ENCODE results near the gene FLNC. TPM values are rescaled to one million over a fixed set of nuclear protein-coding genes. Genes with fewer than 3 reads are reported as not detected.

FLNC gene
- total and polyA plus RNA-seq, 5 donors from 2014 or later: not detected

DNA sequence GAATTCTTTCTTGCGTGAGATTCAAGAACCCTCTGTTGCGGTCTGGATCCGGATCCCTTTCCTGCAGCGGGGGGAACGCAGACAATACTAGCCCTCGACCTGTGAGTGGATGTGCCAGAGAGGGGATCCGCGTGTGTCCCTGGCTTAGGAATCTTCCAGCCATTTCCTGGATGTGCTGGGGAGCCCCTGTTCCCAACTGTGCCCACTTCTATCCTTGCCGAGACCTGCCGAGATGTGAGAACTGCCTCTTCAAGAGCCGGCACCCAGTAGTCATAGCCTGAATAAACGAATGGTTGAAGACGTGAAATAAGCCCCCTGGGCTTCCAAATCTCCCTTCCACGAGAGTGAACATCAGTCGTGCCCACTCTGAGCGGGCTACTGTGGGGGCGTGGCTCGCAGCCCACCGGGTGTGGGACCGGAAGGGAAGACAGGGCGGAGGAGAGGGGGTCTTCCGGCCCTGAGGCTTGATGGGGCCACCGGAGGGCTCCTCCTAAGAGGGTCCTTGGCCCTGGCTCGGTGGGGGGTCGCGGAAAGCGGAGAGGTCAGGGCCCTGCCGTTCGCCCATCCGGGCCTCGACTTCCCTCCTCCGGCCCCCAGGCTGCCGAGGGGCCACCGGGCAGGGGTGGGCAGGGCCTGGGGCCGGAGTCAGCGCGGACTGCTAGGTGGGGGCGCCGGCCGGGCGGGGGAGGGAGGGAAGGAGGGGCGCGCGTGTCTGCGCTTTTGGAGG, 39.7 kb upstream of the FLNC start:
- no peak for DNase-seq
- H3K27me3 ChIP-seq (ENCODE audit: control insufficient read depth, insufficient read depth, low read length): no peaks in the 10 kb centered on the region
- no peaks in the 10 kb centered on the region for H3K9me3 ChIP-seq (ENCODE audit: control insufficient read depth in 2 of 2, low read length in 2 of 2)
- H3K9me3 Mint-ChIP-seq: no peaks in the 10 kb centered on the region
- H3K36me3 Mint-ChIP-seq: peaks cover 3% of the 10 kb centered on the region
- ATAC-seq (ENCODE audit: low read depth in 2 of 2): no peak
- peak overlapping the region; percentile 81 to 98 (median 90) for H3K4me3 Mint-ChIP-seq
- peaks cover 0 to 27% (median 14%) of the 10 kb centered on the region in 4 donors for H3K4me1 Mint-ChIP-seq
- H3K4me1 ChIP-seq (ENCODE audit: control insufficient read depth, insufficient read depth, low read length, poor library complexity, severe bottlenecking): peaks cover 17% of the 10 kb centered on the region
- H3K4me3 ChIP-seq (ENCODE audit: low read depth, low read length): no peak overlapping the region
- peak overlapping the region; percentile 49 for H3K27ac ChIP-seq (ENCODE audit: insufficient read depth, low read length, poor library complexity, severe bottlenecking)
- H3K27ac Mint-ChIP-seq: peak overlapping the region in 2 of 3 donors; percentile 88 to 89
- H3K36me3 ChIP-seq (ENCODE audit: control insufficient read depth, insufficient read depth, low read length): no peaks in the 10 kb centered on the region
- peaks cover 4% of the 10 kb centered on the region for H3K27me3 Mint-ChIP-seq

DNA sequence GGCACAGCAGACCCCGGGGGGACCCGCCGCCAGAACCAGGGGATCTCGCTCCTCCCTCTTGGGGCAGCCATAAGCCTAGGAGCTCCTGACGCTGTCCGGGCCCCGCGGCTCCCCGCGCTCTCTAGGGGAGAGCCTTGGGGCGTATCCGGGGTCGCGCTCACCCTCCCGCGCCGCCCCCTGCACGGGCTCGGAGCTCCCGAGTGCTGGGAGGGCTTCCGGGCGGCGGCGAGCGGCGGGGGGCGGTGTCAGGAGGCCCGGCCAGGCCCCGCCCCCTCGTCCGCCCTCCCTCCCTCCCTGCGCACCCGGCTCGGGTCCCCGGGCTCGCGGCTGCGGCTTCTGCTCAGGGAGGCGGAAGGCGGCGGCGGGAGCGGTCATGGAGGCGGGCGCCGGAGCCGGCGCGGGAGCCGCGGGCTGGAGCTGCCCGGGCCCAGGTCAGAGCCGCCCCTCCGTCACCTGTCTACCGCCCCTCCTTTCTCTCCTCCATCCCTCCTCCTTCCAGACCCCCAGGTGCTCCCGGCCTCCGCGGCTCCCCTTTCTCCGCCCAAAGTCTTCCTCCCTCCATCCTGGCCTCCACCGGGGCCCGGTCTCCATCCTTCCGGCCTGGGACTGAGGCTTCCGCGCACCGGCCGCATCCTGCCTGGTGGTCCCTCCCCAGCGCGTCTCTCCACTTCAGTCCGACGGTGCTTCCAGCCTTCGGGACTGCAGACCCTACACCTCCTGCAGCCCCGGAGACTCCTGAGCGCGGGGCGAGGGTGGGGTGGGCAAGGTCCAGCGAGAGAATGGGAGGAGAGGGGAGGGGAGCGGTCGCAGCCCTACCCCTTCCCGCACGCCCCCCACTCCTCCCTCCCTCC, 38.9 kb upstream of the FLNC start, which contains the start of gene CCDC136:
TSS of gene CCDC136 (plus strand) at position 848 of the 851 bp plus-strand sequence. CDS start 444 bp downstream, outside the sequence.
- Histone ChIP-seq H3K27me3 (ENCODE audit: control insufficient read depth, insufficient read depth, low read length) (no peaks in the 10 kb centered on the region), H3K4me1 (ENCODE audit: control insufficient read depth, insufficient read depth, low read length, poor library complexity, severe bottlenecking) (peaks cover 17% of the 10 kb centered on the region), H3K36me3 (ENCODE audit: control insufficient read depth, insufficient read depth, low read length) (no peaks in the 10 kb centered on the region), H3K27ac (ENCODE audit: insufficient read depth, low read length, poor library complexity, severe bottlenecking) (peak within 1 kb of the TSS; percentile 49), H3K4me3 (ENCODE audit: low read depth, low read length) (peak within 1 kb of the TSS; percentile 41), H3K9me3 (ENCODE audit: control insufficient read depth in 2 of 2, low read length in 2 of 2) (no peaks in the 10 kb centered on the region)
- peaks cover 4% of the 10 kb centered on the region for H3K27me3 Mint-ChIP-seq
- peak within 1 kb of the TSS in 2 of 3 donors; percentile 51 to 69 for H3K27ac Mint-ChIP-seq
- peaks cover 0 to 27% (median 14%) of the 10 kb centered on the region in 4 donors for H3K4me1 Mint-ChIP-seq
- H3K9me3 Mint-ChIP-seq: no peaks in the 10 kb centered on the region
- DNase-seq (peak; percentile 78 to 82 (median 80)), ATAC-seq (ENCODE audit: low read depth in 2 of 2) (peak; percentile 88)
- H3K36me3 Mint-ChIP-seq: peaks cover 7% of the 10 kb centered on the region
- peak within 1 kb of the TSS; percentile 81 to 94 (median 84) for H3K4me3 Mint-ChIP-seq

DNA sequence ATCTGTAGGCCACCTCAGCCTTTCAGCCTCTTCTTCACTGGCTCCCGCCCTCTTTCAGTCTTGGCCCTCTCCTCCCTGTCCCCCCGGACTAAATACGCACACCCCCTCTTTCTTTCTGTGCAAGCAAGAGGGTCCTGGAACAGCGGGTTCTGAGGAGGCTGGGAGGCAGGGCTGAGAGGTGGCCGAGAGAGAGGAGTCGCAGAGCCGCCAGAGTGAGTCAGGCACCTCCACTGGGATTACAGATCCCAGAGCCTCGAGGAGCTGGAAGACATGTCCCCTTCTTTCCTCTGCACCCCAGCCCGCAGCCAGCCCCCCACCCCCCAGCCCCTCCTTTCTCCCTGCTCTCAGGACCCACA, 38.3 kb upstream of the FLNC start:
- H3K27ac Mint-ChIP-seq: no peak overlapping the region
- no peak overlapping the region for H3K4me3 ChIP-seq (ENCODE audit: low read depth, low read length)
- H3K27me3 Mint-ChIP-seq: peaks cover 4% of the 10 kb centered on the region
- no peaks in the 10 kb centered on the region for H3K9me3 ChIP-seq (ENCODE audit: control insufficient read depth in 2 of 2, low read length in 2 of 2)
- H3K4me3 Mint-ChIP-seq: peak overlapping the region; percentile 81 to 94 (median 84)
- H3K4me1 Mint-ChIP-seq: peaks cover under 1 to 27% (median 14%) of the 10 kb centered on the region in 4 donors
- H3K36me3 ChIP-seq (ENCODE audit: control insufficient read depth, insufficient read depth, low read length): no peaks in the 10 kb centered on the region
- no peak overlapping the region for H3K27ac ChIP-seq (ENCODE audit: insufficient read depth, low read length, poor library complexity, severe bottlenecking)
- peaks cover 17% of the 10 kb centered on the region for H3K4me1 ChIP-seq (ENCODE audit: control insufficient read depth, insufficient read depth, low read length, poor library complexity, severe bottlenecking)
- no peaks in the 10 kb centered on the region for H3K9me3 Mint-ChIP-seq
- peaks cover 8% of the 10 kb centered on the region for H3K36me3 Mint-ChIP-seq
- no peak for DNase-seq
- no peak for ATAC-seq (ENCODE audit: low read depth in 2 of 2)
- no peaks in the 10 kb centered on the region for H3K27me3 ChIP-seq (ENCODE audit: control insufficient read depth, insufficient read depth, low read length)

DNA sequence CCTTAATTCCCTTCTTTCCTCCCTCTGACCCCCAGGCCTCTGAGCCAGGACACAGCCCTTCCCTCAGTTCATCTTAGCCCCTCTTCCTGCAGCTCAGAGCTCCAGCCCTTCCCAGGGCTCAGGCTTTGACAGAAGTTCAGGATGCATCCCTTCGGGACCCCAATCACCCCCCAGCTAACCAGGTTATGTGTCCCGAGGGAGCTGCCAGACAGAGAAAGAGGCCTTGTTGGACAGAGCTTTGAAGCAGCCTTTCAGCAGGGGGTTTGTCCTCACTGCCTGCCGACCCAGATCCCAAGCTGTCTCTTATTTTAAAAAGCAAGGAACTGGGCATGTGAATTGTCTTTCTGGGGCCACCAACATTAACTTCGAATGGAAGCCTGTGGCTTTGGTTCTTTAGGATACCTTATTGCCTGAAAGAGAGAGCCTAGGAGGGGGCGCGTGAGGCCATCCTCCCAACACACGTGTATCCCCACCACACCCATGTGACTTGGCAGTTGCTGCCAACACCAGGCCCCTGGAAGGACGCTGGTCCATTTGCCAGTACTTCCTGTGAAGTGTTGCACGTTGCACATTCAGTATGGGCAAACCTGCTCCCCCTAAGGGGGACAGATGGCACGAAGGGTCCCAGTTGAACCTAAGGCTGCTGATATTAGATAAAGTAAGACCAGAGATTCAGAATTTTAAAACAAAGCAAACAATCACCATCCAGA, 37.6 kb upstream of the FLNC start:
- H3K27ac Mint-ChIP-seq: peak overlapping the region in 1 of 3 donors; percentile 26
- Histone ChIP-seq H3K27ac (ENCODE audit: insufficient read depth, low read length, poor library complexity, severe bottlenecking) (no peak overlapping the region), H3K36me3 (ENCODE audit: control insufficient read depth, insufficient read depth, low read length) (no peaks in the 10 kb centered on the region), H3K4me1 (ENCODE audit: control insufficient read depth, insufficient read depth, low read length, poor library complexity, severe bottlenecking) (peaks cover 17% of the 10 kb centered on the region), H3K9me3 (ENCODE audit: control insufficient read depth in 2 of 2, low read length in 2 of 2) (no peaks in the 10 kb centered on the region), H3K4me3 (ENCODE audit: low read depth, low read length) (no peak overlapping the region), H3K27me3 (ENCODE audit: control insufficient read depth, insufficient read depth, low read length) (no peaks in the 10 kb centered on the region)
- peak overlapping the region; percentile 64 to 91 (median 77) for H3K4me3 Mint-ChIP-seq
- no peak for DNase-seq
- no peaks in the 10 kb centered on the region for H3K9me3 Mint-ChIP-seq
- peaks cover 3 to 26% (median 14%) of the 10 kb centered on the region in 4 donors for H3K4me1 Mint-ChIP-seq
- ATAC-seq (ENCODE audit: low read depth in 2 of 2): no peak
- peaks cover 14% of the 10 kb centered on the region for H3K36me3 Mint-ChIP-seq
- H3K27me3 Mint-ChIP-seq: peaks cover 4% of the 10 kb centered on the region

DNA sequence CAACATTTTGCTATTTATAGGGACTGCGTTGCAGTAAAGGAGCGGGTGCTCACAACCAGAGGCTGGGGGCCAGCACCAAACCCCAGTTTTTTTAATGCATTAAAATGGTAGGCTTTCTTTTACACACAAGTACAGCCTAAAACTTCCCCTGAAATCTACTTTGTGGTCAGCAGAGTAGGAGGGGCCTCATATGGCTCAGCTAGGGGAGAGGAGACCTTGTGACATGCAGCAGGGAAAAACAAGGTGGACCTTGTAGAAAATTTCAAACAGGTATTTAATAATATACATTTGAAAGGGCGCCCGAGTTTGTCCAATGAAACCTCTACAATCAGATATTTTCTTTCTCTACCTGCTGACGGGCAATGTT, 37.0 kb upstream of the FLNC start:
- Histone ChIP-seq H3K36me3 (ENCODE audit: control insufficient read depth, insufficient read depth, low read length) (no peaks in the 10 kb centered on the region), H3K9me3 (ENCODE audit: control insufficient read depth in 2 of 2, low read length in 2 of 2) (no peaks in the 10 kb centered on the region), H3K27ac (ENCODE audit: insufficient read depth, low read length, poor library complexity, severe bottlenecking) (no peak overlapping the region), H3K4me3 (ENCODE audit: low read depth, low read length) (no peak overlapping the region), H3K27me3 (ENCODE audit: control insufficient read depth, insufficient read depth, low read length) (no peaks in the 10 kb centered on the region), H3K4me1 (ENCODE audit: control insufficient read depth, insufficient read depth, low read length, poor library complexity, severe bottlenecking) (peaks cover 17% of the 10 kb centered on the region)
- Mint-ChIP-seq H3K4me1 (peaks cover 3 to 26% (median 13%) of the 10 kb centered on the region in 4 donors), H3K36me3 (peaks cover 14% of the 10 kb centered on the region), H3K9me3 (no peaks in the 10 kb centered on the region), H3K27me3 (peaks cover 4% of the 10 kb centered on the region), H3K27ac (no peak overlapping the region), H3K4me3 (peak overlapping the region; percentile 64 to 91 (median 77))
- ATAC-seq (ENCODE audit: low read depth in 2 of 2) (no peak), DNase-seq (no peak)

DNA sequence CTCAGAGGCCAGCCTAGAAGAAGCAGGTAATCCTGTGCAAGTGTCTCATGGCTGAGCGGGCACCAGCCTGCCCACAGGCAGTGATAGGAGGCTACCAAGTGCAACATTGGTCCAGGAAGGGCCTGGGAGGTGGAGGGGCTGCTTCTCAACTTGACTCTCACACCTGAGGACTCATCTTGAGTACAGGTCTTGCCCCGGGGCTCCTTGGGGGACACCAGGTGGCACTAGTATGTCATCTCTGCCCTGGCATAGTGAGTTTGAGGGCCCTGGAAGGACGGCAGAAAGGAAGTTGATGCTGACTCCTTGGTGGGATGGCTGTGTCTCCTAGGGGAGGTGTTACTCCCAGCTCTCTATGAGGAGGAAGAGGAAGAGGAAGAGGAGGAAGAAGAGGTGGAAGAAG, 36.2 kb upstream of the FLNC start:
- H3K27me3 Mint-ChIP-seq: peaks cover 4% of the 10 kb centered on the region
- no peaks in the 10 kb centered on the region for H3K9me3 ChIP-seq (ENCODE audit: control insufficient read depth in 2 of 2, low read length in 2 of 2)
- H3K4me3 Mint-ChIP-seq: peak overlapping the region in 2 of 4 donors; percentile 82 to 83
- H3K4me1 Mint-ChIP-seq: peaks cover 5 to 25% (median 13%) of the 10 kb centered on the region in 4 donors
- peak in 2 of 3 donors; percentile 18 to 49 for DNase-seq
- no peak overlapping the region for H3K4me3 ChIP-seq (ENCODE audit: low read depth, low read length)
- no peaks in the 10 kb centered on the region for H3K27me3 ChIP-seq (ENCODE audit: control insufficient read depth, insufficient read depth, low read length)
- H3K36me3 ChIP-seq (ENCODE audit: control insufficient read depth, insufficient read depth, low read length): no peaks in the 10 kb centered on the region
- H3K4me1 ChIP-seq (ENCODE audit: control insufficient read depth, insufficient read depth, low read length, poor library complexity, severe bottlenecking): peaks cover 17% of the 10 kb centered on the region
- H3K27ac Mint-ChIP-seq: peak overlapping the region in 1 of 3 donors; percentile 53
- no peak overlapping the region for H3K27ac ChIP-seq (ENCODE audit: insufficient read depth, low read length, poor library complexity, severe bottlenecking)
- H3K36me3 Mint-ChIP-seq: peaks cover 18% of the 10 kb centered on the region
- no peak for ATAC-seq (ENCODE audit: low read depth in 2 of 2)
- H3K9me3 Mint-ChIP-seq: no peaks in the 10 kb centered on the region

DNA sequence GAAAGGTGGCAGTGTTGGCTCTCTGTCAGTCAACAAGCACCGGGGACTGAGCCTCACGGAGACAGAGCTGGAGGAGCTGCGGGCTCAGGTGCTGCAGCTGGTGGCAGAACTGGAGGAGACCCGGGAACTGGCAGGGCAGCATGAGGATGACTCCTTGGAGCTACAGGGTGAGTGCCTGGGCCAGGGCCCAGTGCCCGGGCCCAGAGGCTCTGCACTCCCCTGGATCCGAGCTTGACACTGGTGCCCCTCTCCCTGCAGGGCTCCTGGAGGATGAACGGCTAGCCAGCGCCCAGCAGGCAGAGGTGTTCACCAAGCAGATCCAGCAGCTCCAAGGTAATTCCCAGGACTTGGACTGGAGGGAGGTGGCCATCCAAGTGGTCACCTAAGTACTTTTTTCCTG, 35.8 kb upstream of the FLNC start:
- Mint-ChIP-seq H3K4me3 (peak overlapping the region in 1 of 4 donors; percentile 82), H3K9me3 (no peaks in the 10 kb centered on the region), H3K36me3 (peaks cover 18% of the 10 kb centered on the region), H3K27ac (no peak overlapping the region), H3K27me3 (peaks cover 4% of the 10 kb centered on the region), H3K4me1 (peaks cover 5 to 21% (median 13%) of the 10 kb centered on the region in 4 donors)
- Histone ChIP-seq H3K27ac (ENCODE audit: insufficient read depth, low read length, poor library complexity, severe bottlenecking) (no peak overlapping the region), H3K4me3 (ENCODE audit: low read depth, low read length) (no peak overlapping the region), H3K27me3 (ENCODE audit: control insufficient read depth, insufficient read depth, low read length) (no peaks in the 10 kb centered on the region), H3K9me3 (ENCODE audit: control insufficient read depth in 2 of 2, low read length in 2 of 2) (no peaks in the 10 kb centered on the region), H3K4me1 (ENCODE audit: control insufficient read depth, insufficient read depth, low read length, poor library complexity, severe bottlenecking) (peaks cover 17% of the 10 kb centered on the region), H3K36me3 (ENCODE audit: control insufficient read depth, insufficient read depth, low read length) (no peaks in the 10 kb centered on the region)
- ATAC-seq (ENCODE audit: low read depth in 2 of 2) (no peak), DNase-seq (no peak)

All from CD4-positive, CD25-positive, alpha-beta regulatory T cell (primary cell).